ENCODE data around the gene EFNB3. TPM values are rescaled to one million over a fixed set of nuclear protein-coding genes. Genes with fewer than 3 reads are reported as not detected.

The EFNB3 gene
- polyA plus RNA-seq, 1 of the 3 experiments (the other 2 are of a cell fraction), result 26.1 TPM

- Histone ChIP-seq H3K4me2 (no peak overlapping the region), H3K4me3 (ENCODE audit: low read depth in 2 of 2, low read length in 1 of 2) (no peak overlapping the region), H2AFZ (ENCODE audit: low read depth) (no peak overlapping the region), H4K20me1 (ENCODE audit: insufficient read depth) (no peaks in the 10 kb centered on the region), H3K4me1 (ENCODE audit: control insufficient read depth in 1 of 2, insufficient read depth in 2 of 2, low read depth in 1 of 2, low read length in 1 of 2) (no peaks in the 10 kb centered on the region), H3K27me3 (ENCODE audit: insufficient read depth) (no peaks in the 10 kb centered on the region), H3K79me2 (ENCODE audit: insufficient read depth) (no peaks in the 10 kb centered on the region), H3F3A (replicated peaks; ENCODE audit: insufficient read depth) (peaks cover 17% of the 10 kb centered on the region), H3K9me3 (no peaks in the 10 kb centered on the region), H3K9ac (no peak overlapping the region), H3K36me3 (replicated peaks in 1 of 2; ENCODE audit: control insufficient read depth in 1 of 2, insufficient read depth in 2 of 2, low read length in 1 of 2) (no peaks in the 10 kb centered on the region), H3K9me2 (no peaks in the 10 kb centered on the region), H3K27ac (ENCODE audit: low read depth in 2 of 2, low read length in 1 of 2) (no peak overlapping the region)
- ChIA-PET CTCF (interaction anchor here (3.9 kb wide), 1 partner anchor 11 kb away, joined by 17 read pairs; no protein-coding TSS in a partner anchor), POLR2A (no interaction called here)
- WGBS (ENCODE audit: low lambda C conversion rate), result 86% methylated on average over 7 of the region's 8 CpGs
- no peak for TF ChIP-seq POLR2AphosphoS5 (IDR thresholded peaks at IDR 0.05; ENCODE audit: low read depth, low read length)
- TF ChIP-seq FOSL2 (IDR thresholded peaks at IDR 0.05; ENCODE audit: borderline replicate concordance, low read depth), result no peak
- no peak for TF ChIP-seq TCF12 (IDR thresholded peaks at IDR 0.05)
- no peak for TF ChIP-seq SIN3A (IDR thresholded peaks at IDR 0.05; ENCODE audit: borderline replicate concordance, low read depth, low read length)
- no peak for TF ChIP-seq NFIC (IDR thresholded peaks at IDR 0.05; ENCODE audit: borderline replicate concordance)
- TF ChIP-seq USF1 (IDR thresholded peaks at IDR 0.05; ENCODE audit: borderline replicate concordance, low read depth), result no peak
- TF ChIP-seq SMC3 (IDR thresholded peaks at IDR 0.05; ENCODE audit: low read depth, low read length), result no peak
- no peak for TF ChIP-seq EZH2phosphoT487 (IDR thresholded peaks at IDR 0.05; ENCODE audit: borderline replicate concordance, low read depth)
- TF ChIP-seq NRF1 (IDR thresholded peaks at IDR 0.05; ENCODE audit: low read depth, low read length), result no peak
- no peak for TF ChIP-seq FOXM1 (IDR thresholded peaks at IDR 0.05; ENCODE audit: low read depth)
- no peak for TF ChIP-seq ZBTB33 (IDR thresholded peaks at IDR 0.05; ENCODE audit: borderline replicate concordance, low read depth)
- TF ChIP-seq TAF1 (IDR thresholded peaks at IDR 0.05; ENCODE audit: borderline replicate concordance, low read depth, low read length), result no peak
- TF ChIP-seq FOXJ3 (CRISPR knock-in tag; IDR thresholded peaks at IDR 0.05), result no peak
- TF ChIP-seq EP300 (IDR thresholded peaks at IDR 0.05; ENCODE audit: borderline replicate concordance in 1 of 2, low read depth in 1 of 2, low read length in 1 of 2), result no peak
- no peak for TF ChIP-seq RCOR1 (IDR thresholded peaks at IDR 0.05; ENCODE audit: low read length)
- TF ChIP-seq PBX3 (IDR thresholded peaks at IDR 0.05), result no peak
- DNase-seq, result no peak
These were observed 49.7 kb downstream of the EFNB3 start for GRCh38 chr17:7754656-7755055.

Measured in SK-N-SH (cell line).